GM21528 (cell line): Measurements from ENCODE around the gene COX6A2.

Source experiments
- ATAC-seq: cut with Tn5 transposase; IDR thresholded peaks from one replicate; pipeline ENCODE4 v1.9.1; 2021; ENCODE audit warnings: mild to moderate bottlenecking, moderate library complexity; ENCODE audit not compliant: unreplicated experiment, low FRiP score

COX6A2 gene

GRCh38 chr16:31428279-31428597, at the start of gene COX6A2:
TSS of gene COX6A2 (minus strand) at chr16:31428360. CDS start at chr16:31428325, 35 bp downstream.
- no peak for ATAC-seq

- ATAC-seq, result no peak
Observed at GRCh38 chr16:31477220-31478216, 49.4 kb upstream of the COX6A2 start.

- peak; percentile 55 for ATAC-seq
Observed at GRCh38 chr16:31476303-31477219, 48.4 kb upstream of the COX6A2 start.

- no peak for ATAC-seq
Observed at GRCh38 chr16:31475946-31476302, 47.8 kb upstream of the COX6A2 start.

GRCh38 chr16:31474773-31475738, 46.9 kb upstream of the COX6A2 start:
- no peak for ATAC-seq

GRCh38 chr16:31474173-31474714, 46.1 kb upstream of the COX6A2 start:
- ATAC-seq, result no peak

GRCh38 chr16:31473264-31473984, 45.3 kb upstream of the COX6A2 start:
- ATAC-seq, result no peak

- no peak for ATAC-seq
Observed at GRCh38 chr16:31472709-31473203, 44.6 kb upstream of the COX6A2 start.

- ATAC-seq, result no peak
Observed at GRCh38 chr16:31471875-31472708, 43.9 kb upstream of the COX6A2 start, which contains the start of gene TGFB1I1. TSS of gene TGFB1I1 (plus strand) at chr16:31472152. CDS start at chr16:31472189, 37 bp downstream.

GRCh38 chr16:31471241-31471874, 43.2 kb upstream of the COX6A2 start:
- ATAC-seq, result no peak

- ATAC-seq, result no peak
Observed at GRCh38 chr16:31470615-31471014, 42.5 kb upstream of the COX6A2 start.

GRCh38 chr16:31467858-31468257, 39.7 kb upstream of the COX6A2 start:
- ATAC-seq, result no peak

- ATAC-seq, result no peak
Observed at GRCh38 chr16:31467151-31467773, 39.1 kb upstream of the COX6A2 start.

GRCh38 chr16:31466381-31466841, 38.3 kb upstream of the COX6A2 start:
- ATAC-seq, result no peak

- no peak for ATAC-seq
Observed at GRCh38 chr16:31465788-31466370, 37.7 kb upstream of the COX6A2 start.

- no peak for ATAC-seq
Observed at GRCh38 chr16:31464781-31465260, 36.7 kb upstream of the COX6A2 start.
